ENCODE results near the gene USP36. TPM values are rescaled to one million over a fixed set of nuclear protein-coding genes. Genes with fewer than 3 reads are reported as not detected.

USP36 gene
- polyA plus RNA-seq, 1 experiment, result 18.3 TPM

DNA sequence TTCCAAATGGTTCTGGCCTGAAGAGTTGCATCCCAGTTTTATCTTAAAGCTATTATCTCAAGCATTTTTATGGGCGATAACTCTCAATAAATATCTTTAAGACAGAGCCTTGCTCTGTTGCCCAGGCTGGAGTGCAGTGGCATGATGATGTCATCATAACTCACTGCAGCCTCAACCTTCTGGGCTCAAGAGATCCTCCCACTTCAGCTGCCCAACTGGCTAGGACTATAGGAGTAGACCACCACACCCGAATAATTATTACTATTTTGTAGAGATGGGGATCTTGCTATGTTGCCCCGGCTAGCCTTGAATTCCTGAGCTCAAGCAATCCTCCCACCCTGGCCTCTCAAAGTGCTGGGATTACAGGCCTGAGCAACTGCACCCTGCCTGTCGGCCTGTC is 32.5 kb downstream of the USP36 start:
- TF ChIP-seq, protein P1, sequence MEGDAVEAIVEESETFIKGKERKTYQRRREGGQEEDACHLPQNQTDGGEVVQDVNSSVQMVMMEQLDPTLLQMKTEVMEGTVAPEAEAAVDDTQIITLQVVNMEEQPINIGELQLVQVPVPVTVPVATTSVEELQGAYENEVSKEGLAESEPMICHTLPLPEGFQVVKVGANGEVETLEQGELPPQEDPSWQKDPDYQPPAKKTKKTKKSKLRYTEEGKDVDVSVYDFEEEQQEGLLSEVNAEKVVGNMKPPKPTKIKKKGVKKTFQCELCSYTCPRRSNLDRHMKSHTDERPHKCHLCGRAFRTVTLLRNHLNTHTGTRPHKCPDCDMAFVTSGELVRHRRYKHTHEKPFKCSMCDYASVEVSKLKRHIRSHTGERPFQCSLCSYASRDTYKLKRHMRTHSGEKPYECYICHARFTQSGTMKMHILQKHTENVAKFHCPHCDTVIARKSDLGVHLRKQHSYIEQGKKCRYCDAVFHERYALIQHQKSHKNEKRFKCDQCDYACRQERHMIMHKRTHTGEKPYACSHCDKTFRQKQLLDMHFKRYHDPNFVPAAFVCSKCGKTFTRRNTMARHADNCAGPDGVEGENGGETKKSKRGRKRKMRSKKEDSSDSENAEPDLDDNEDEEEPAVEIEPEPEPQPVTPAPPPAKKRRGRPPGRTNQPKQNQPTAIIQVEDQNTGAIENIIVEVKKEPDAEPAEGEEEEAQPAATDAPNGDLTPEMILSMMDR (IDR thresholded peaks at IDR 0.05; ENCODE audit: low read depth, low read length), result no peak
- CTCF ChIA-PET, result interaction anchor here (0.6 to 1.1 kb wide), 3 partner anchors 9 to 311 kb away, joined by 3 to 4 read pairs (median 3); no protein-coding TSS in a partner anchor
- no peaks in the 10 kb centered on the region for H3K27me3 ChIP-seq (ENCODE audit: control insufficient read depth, insufficient read depth, low read length)
- no peak overlapping the region for H3K27ac ChIP-seq (ENCODE audit: low read depth, low read length)
- no peak overlapping the region for H3K4me3 ChIP-seq (ENCODE audit: low read depth, low read length)
- no peaks in the 10 kb centered on the region; the same call in 1 of the 2 replicates for H3K9me3 ChIP-seq (ENCODE audit: control insufficient read depth, insufficient read depth, low read length)
- POLR2A ChIA-PET, result no interaction called here
- no peak for DNase-seq (ENCODE audit: low read depth, low spot score)

DNA sequence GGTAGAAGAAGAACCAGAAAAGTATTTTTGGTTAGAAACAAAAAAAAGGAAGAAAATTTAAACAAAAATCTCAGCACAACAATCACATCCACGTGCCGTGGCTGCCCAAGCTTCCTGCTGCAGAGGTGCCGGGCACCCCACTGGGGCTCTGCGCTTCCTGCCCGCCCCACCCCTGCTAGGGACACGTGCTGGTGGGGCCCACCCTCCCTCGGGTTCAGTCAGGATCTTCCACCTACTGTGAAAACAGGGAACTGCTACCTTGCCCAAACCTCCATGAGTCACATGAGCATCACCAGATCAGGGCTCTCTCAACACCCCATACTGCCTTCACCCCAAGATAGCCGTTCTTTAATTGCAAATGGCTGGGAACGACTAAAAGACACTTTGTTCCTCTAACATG is 34.2 kb downstream of the USP36 start:
- H3K27ac ChIP-seq (ENCODE audit: low read depth, low read length), result no peak overlapping the region
- CTCF ChIA-PET, result no interaction called here
- DNase-seq (ENCODE audit: low read depth, low spot score), result no peak
- H3K27me3 ChIP-seq (ENCODE audit: control insufficient read depth, insufficient read depth, low read length), result no peaks in the 10 kb centered on the region
- TF ChIP-seq, protein P1 (IDR thresholded peaks at IDR 0.05; ENCODE audit: low read depth, low read length), result no peak
- H3K9me3 ChIP-seq (ENCODE audit: control insufficient read depth, insufficient read depth, low read length), result no peaks in the 10 kb centered on the region; the same call in 1 of the 2 replicates
- POLR2A ChIA-PET, result no interaction called here
- H3K4me3 ChIP-seq (ENCODE audit: low read depth, low read length), result no peak overlapping the region

DNA sequence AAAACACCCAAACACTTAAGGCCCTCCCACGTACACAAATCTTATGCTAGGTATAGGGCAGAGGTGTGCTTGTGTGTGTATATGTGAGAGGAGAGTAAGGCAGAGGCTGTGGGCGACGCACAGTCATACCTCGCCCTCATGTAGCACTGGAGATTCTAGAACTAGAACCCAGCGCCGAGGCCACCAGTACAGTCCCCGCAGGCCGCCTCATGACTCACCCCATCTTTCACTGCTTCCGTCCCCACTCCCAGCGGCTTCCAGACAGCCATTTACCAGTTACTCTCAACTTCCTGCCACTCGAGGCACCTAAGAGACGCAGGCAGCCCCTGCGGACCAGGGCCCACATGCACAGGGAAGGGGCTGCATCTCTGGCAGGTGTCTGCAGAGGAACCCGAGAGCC is 35.3 kb downstream of the USP36 start:
- Histone ChIP-seq H3K27me3 (ENCODE audit: control insufficient read depth, insufficient read depth, low read length) (no peaks in the 10 kb centered on the region), H3K27ac (ENCODE audit: low read depth, low read length) (no peak overlapping the region), H3K4me3 (ENCODE audit: low read depth, low read length) (no peak overlapping the region), H3K9me3 (ENCODE audit: control insufficient read depth, insufficient read depth, low read length) (no peaks in the 10 kb centered on the region; the same call in 1 of the 2 replicates)
- POLR2A ChIA-PET, result interaction anchor here (0.6 kb wide), 1 partner anchor 87 kb away, joined by 3 read pairs; no protein-coding TSS in a partner anchor
- CTCF ChIA-PET, result no interaction called here
- DNase-seq (ENCODE audit: low read depth, low spot score), result no peak
- TF ChIP-seq, protein P1 (IDR thresholded peaks at IDR 0.05; ENCODE audit: low read depth, low read length), result no peak

DNA sequence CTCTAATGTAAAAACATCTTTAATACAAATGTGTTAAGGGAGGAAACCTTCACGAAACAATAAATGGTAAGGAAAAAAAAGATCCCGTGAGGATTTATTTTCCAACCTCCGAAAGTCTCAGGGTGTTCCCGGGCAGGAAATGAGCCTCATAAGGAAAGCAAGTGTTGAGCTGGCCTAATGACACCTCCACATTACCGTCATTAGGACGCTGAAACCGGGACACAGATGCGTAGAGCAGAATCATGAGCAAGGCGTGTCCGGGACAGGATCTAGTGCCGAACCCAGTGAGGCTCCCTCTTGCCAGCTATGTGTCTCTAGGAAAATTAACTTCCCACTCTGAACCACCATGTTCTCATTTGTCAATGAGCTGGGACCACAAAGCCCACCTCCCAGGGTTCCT is 35.8 kb downstream of the USP36 start:
- ChIA-PET CTCF (no interaction called here), POLR2A (interaction anchor here (0.6 to 0.7 kb wide), 2 partner anchors 86 to 433 kb away, joined by 3 to 7 read pairs; no protein-coding TSS in a partner anchor)
- Histone ChIP-seq H3K27me3 (ENCODE audit: control insufficient read depth, insufficient read depth, low read length) (no peaks in the 10 kb centered on the region), H3K4me3 (ENCODE audit: low read depth, low read length) (no peak overlapping the region), H3K9me3 (ENCODE audit: control insufficient read depth, insufficient read depth, low read length) (no peaks in the 10 kb centered on the region; the same call in 1 of the 2 replicates), H3K27ac (ENCODE audit: low read depth, low read length) (no peak overlapping the region)
- TF ChIP-seq, protein P1 (IDR thresholded peaks at IDR 0.05; ENCODE audit: low read depth, low read length), result no peak
- DNase-seq (ENCODE audit: low read depth, low spot score), result no peak

DNA sequence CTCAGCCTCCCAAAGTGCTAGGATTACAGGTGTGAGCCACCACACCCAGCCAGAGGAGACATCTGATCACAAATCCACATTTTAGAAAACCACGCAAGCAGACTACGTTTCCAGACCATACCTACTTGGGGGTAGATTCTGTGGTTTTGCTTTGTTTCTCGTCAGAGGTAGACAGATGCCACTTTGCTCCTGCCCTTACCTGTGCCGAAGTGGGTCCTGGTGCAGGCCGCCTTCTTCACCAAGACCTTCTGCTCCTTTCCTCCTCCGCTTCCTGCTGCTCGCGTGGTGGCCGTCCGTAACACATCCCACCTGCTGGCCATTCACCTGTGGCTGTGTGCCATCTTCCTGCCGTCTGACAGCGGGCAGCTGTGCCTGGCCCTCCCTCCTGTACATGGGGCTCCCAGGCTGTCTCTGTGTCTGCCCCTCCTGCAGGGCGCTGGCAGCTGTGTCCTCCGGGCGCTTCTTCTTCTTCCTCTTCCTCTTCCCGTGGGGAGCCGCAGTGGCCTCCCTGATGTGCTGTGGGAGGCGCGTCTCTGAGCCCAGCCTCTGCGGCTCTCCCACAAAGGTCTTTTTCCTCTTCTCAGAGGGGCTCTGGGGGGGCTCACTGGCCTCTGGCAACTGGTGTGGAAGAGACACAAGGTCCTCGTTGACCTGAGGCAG is 37.3 kb downstream of the USP36 start:
- TF ChIP-seq, protein P1 (IDR thresholded peaks at IDR 0.05; ENCODE audit: low read depth, low read length), result no peak
- no peaks in the 10 kb centered on the region; the same call in 1 of the 2 replicates for H3K9me3 ChIP-seq (ENCODE audit: control insufficient read depth, insufficient read depth, low read length)
- CTCF ChIA-PET, result no interaction called here
- POLR2A ChIA-PET, result interaction anchor here (0.6 kb wide), 1 partner anchor 8 kb away, joined by 5 read pairs; no protein-coding TSS in a partner anchor
- no peak for DNase-seq (ENCODE audit: low read depth, low spot score)
- no peak overlapping the region for H3K4me3 ChIP-seq (ENCODE audit: low read depth, low read length)
- H3K27ac ChIP-seq (ENCODE audit: low read depth, low read length), result no peak overlapping the region
- H3K27me3 ChIP-seq (ENCODE audit: control insufficient read depth, insufficient read depth, low read length), result no peaks in the 10 kb centered on the region
